OCI-LY7 (cell line): Measurements from ENCODE around the gene SLC29A2.

Experiments used
- EZH2phosphoT487 ChIP-seq: fragments of 200-600 bp; sonication (generic); IDR thresholded peaks from 2 replicates; pipeline ENCODE4 v1.6.1; 2018; ENCODE audit warnings: low read depth, borderline replicate concordance, mild to moderate bottlenecking, mixed run types, antibody characterized with exemption, low read length, moderate library complexity, mixed read lengths
- TF ChIP-seq, protein P1 (sequence below): fragments of 200-600 bp; sonication (generic); conservative IDR thresholded peaks from 2 replicates; pipeline ENCODE4 v1.5.1; 2014; ENCODE audit warnings: mild to moderate bottlenecking, antibody characterized with exemption, low read length, moderate library complexity, mixed read lengths

GRCh38 chr11:66328302-66329144 lies 43.0 kb downstream of the SLC29A2 start:
- TF ChIP-seq, protein P1, sequence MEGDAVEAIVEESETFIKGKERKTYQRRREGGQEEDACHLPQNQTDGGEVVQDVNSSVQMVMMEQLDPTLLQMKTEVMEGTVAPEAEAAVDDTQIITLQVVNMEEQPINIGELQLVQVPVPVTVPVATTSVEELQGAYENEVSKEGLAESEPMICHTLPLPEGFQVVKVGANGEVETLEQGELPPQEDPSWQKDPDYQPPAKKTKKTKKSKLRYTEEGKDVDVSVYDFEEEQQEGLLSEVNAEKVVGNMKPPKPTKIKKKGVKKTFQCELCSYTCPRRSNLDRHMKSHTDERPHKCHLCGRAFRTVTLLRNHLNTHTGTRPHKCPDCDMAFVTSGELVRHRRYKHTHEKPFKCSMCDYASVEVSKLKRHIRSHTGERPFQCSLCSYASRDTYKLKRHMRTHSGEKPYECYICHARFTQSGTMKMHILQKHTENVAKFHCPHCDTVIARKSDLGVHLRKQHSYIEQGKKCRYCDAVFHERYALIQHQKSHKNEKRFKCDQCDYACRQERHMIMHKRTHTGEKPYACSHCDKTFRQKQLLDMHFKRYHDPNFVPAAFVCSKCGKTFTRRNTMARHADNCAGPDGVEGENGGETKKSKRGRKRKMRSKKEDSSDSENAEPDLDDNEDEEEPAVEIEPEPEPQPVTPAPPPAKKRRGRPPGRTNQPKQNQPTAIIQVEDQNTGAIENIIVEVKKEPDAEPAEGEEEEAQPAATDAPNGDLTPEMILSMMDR = peak; percentile 91
- no peak for TF ChIP-seq EZH2phosphoT487
